HG03159 (cell line): Measurements from ENCODE around the gene TRAF6.
"Not testable (repeated sequence)": the region's sequence is repeated elsewhere in the genome, so short reads cannot be mapped to it uniquely, and the experiment has no call there.

Source experiments
- ATAC-seq: cut with Tn5 transposase; IDR thresholded peaks from one replicate; pipeline ENCODE4 v1.9.1; 2021; ENCODE audit warnings: mild to moderate bottlenecking, moderate library complexity; ENCODE audit not compliant: unreplicated experiment

TRAF6 gene

GRCh38 chr11:36498721-36499120 lies 11.4 kb downstream of the TRAF6 start:
- ATAC-seq = no peak

DNA sequence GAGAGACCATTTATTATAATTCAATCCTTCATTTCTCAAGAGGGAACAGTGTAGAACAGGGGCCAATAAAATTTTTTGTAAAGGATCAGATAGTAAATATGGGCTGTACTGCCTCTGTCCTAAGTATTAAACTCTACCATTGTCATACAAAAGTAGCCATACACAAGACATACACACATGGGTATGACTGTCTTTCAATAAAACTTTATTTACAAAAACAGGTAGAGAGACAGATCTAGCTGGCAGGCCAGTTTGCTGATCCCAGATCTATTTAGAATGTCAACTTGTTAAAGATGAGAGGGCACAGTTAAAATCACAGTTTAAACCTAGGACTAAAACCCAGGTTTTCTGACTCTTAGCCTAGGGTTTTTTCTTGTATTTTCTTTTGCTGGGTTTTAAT lies 16.7 kb downstream of the TRAF6 start:
- ATAC-seq = no peak

GRCh38 chr11:36492724-36493304 lies 17.3 kb downstream of the TRAF6 start:
- ATAC-seq = peak; percentile 54

DNA sequence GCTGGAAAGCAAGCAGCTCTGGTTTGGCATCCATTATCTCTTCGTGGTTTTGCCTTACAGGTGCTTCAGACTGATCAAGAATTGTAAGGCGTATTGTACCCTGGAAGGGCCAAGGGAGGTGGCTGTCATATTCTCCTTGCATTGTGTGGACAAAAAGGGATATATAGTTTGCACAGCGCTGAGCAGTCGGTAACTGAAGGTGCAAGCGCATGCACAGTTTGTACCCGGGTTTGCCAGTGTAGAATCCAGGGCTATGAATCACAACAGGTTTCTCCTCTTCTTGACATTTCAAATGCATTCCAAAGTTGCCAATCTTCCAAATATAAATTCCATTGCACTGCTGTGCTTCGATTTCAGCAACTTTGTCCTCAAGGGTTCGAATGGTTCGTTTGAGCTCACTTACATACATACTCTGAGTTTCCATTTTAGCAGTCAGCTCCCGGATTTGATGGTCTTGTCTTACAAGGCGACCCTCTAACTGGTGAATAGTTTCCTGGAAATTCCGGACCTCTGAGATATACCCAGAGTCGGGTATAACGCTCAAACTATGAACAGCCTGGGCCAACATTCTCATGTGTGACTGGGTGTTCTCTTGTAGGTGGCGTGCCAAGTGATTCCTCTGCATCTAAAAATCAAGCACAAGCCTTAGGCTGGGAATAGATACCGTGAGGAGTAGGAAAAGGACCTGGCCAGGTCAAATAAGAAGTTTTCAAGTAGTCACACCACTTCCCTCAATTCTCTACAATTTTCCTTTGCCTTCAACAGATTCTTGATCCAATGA lies 19.9 kb downstream of the TRAF6 start:
- ATAC-seq = no peak

DNA sequence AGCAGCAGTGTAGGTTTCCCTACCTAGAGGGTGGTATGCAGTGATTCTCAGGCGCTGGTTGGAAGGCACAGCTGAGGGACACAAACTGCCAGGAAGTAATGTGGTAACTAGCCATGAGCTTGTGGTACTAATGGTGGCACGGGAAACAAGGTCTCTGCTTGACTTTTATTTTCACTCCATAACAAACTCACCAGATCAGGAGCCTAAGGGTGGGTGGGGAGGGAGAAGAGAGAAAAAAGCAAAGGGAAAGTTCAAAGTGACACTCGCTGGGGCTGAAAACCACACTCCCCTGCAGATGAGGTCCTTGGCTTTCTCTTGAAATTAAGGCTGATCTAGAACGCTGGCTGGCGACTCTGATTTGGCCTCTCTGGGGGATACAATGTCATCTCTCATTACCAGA lies 22.0 kb downstream of the TRAF6 start:
- ATAC-seq = peak; percentile 44

GRCh38 chr11:36487619-36488018 lies 22.5 kb downstream of the TRAF6 start:
- no peak for ATAC-seq

GRCh38 chr11:36485298-36486002 lies 24.6 kb downstream of the TRAF6 start:
- ATAC-seq = no peak

DNA sequence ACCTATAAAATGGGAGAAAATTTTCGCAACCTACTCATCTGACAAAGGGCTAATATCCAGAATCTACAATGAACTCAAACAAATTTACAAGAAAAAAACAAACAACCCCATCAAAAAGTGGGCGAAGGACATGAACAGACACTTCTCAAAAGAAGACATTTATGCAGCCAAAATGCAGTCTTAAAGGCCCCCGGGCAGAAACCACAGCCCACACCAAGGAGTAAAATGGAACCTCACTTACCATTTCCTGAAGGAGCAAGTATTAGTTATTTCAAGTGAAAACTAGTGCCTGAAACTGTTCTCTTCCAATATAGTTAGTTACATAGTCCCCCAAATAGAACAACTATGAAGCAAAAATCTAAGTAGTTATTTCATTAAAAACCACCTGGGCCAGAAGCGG lies 27.0 kb downstream of the TRAF6 start:
- ATAC-seq = not testable (repeated sequence)

DNA sequence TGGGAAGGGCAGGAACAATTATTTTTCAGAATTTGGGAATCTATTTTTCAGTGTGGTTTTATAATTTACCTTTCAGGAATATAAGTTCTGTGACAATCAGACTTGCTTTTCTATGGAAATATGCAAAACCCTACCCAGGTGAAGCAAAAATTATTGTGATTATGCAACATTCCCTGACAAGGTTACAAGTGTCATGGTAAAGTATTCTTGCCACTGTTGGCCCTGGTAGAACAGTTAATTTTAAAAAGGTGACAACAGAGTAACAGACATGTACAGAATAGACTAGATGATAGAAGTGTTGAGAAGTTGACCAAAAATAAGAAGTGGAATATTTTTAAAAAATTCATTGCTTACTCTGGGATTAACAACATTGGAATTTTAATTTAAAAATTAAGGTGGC lies 29.2 kb downstream of the TRAF6 start:
- ATAC-seq = no peak

DNA sequence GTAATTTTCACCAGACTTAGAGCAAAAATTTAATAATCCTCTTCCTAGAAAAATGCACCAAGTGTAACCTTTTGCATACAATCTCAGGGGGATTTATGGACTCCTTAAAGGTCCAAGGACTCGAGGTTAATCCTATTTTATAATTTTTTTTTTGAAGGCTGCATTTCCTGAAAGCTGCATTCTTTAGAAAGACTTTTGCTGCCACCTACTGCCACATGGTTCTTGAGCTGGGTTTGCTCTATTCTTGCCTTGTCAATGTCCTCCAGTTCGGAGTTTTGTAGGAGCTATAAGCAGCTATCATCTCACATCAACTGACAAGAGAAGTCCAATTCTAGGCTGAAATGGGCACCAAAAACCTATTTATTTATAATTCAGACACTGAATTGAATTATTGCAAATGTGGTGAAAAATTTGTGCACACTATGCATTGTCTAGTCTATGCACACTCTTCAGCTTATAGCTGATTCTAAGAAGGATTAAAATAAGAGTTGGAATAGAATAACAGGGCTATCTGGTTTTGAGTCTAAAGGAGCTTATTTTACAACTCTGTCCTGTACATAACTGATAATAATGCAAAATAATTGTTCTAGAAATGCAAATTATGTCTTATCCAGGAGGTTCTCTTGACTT lies 31.3 kb downstream of the TRAF6 start:
- no peak for ATAC-seq

DNA sequence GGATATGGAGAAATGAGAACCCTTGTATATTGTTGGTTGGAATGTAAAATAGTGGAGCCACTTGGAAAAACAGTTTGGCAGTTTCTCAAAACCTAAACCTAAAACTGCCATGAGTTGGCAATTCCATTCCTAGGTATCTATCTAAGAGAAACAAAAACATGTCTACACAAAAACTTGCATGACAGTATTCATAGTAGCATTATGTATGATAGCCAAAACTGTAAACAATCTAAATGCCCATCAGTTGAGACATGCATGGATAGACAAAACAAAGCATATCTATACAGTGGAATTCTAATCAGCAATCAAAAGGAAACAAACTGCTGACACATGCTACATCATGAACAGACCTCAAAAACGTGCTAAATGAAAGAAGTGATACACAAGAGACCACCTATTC lies 34.9 kb downstream of the TRAF6 start:
- no peak for ATAC-seq

GRCh38 chr11:36471577-36471976 lies 38.5 kb downstream of the TRAF6 start:
- ATAC-seq = no peak

DNA sequence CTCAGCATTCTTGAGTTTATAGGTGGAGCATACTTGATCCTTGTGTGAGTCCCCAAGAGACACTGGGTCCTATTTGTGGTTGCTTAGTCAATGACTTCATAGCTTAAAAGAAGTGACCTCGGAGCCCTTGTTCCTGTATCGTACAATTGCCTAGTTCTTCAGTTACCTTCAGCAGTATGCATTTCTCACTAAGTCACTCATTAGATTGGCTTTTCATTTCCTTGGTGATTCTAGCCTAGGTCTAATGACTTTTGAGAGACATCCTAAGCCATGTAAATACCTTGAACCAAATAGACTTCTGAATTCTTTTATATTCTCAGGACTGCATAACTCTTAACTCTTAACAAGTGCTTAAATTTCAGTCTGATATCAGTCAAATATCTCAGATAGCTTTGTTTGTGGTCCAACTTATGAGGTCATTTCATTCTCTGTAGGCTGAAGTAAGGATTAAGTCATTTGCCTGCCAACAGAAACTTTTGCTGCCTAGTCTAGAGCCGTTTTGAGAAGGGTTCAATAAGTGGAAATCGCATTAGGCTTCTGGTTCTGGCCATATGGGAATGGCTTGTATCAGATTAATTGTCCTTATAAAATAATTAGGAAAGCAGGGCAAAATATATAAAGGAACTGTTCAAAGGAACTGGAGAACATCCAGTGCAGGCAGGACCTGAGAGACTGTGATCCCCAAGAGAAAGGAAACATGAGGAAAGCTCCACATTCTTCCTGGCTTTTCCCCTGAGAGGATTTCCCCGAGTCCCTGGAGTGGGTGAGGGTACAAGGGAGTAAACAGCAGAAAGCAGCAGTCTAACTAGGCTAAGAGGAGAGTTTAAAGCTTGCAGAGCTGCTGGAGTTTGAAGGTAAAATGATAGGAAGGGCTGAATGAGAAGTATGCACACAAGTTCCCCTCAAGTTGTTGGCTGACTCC lies 39.9 kb downstream of the TRAF6 start:
- ATAC-seq = no peak

DNA sequence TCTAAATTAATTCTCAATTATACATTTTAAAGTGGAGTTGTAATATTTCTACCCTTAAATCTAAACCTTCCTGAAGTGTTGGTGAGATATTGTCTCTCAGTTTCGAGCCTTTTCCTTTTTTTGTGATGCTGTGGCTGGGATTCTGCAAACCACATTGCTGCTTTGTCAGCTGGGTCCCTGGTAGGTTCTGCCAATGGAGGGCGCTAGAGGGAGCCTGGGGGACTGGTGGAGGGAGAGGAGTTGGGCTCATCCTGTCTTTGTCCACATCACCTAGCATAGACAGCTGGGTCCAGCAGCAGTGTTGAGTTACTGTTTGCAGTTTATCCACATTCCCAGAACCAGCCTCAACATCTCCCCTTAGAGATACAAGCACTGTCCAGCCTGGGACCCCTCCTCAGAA lies 41.0 kb downstream of the TRAF6 start:
- ATAC-seq = no peak

DNA sequence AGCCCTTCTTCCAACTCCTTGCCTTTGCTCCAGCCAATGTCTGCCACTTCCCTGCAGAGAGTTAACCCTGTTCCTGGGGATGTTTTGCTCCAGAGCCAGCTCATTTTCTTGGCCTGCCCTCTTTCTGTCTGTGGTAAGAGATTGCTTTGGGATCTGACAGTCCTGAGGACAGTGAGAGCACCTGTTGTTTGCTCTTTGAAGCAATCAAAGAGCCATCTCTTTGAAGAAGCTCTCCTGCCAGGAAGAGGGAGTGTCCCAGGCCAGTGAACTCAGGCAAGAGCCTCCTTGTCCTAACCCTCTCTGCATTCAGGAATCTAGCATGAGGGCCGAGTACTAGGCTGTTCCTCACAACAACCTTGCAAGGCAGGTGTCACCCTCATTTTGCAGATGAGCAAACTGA lies 42.2 kb downstream of the TRAF6 start:
- ATAC-seq = no peak

- no peak for ATAC-seq
Observed at GRCh38 chr11:36467012-36467411, 43.1 kb downstream of the TRAF6 start.

DNA sequence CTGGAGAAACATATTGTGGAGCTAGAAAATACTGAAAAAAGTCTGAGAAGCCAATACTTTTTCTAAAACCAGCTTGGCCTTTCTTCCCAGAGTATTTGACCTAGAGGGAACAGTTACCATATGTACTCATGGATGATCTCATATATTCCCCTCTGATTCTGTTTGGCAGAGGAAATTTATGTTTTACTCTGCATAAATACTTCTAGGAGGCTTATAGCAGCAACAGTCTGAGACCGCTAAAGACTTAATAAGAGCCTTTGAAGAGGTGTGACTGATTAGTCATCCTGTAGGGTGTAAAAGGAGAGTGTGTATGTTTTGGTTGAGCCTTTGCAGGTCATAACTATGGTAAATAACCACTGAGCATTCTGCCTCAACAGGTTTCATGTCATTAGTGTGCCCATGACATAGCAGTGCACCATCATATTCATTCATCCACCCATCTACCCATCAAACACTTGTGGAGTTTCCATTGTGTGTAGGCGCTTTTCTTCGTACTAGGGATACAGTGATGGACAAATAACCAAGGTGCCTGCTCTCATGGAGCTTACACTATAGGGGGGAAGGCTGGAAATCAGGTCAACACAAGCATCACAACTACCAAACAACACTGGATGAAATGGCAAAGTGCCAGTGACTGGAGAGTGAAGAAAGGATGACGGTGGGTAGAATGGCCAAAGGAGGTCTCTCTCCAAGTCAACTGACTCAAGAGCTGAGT lies 44.5 kb downstream of the TRAF6 start:
- ATAC-seq = no peak

- ATAC-seq = no peak
Observed at GRCh38 chr11:36464720-36465119, 45.4 kb downstream of the TRAF6 start.

DNA sequence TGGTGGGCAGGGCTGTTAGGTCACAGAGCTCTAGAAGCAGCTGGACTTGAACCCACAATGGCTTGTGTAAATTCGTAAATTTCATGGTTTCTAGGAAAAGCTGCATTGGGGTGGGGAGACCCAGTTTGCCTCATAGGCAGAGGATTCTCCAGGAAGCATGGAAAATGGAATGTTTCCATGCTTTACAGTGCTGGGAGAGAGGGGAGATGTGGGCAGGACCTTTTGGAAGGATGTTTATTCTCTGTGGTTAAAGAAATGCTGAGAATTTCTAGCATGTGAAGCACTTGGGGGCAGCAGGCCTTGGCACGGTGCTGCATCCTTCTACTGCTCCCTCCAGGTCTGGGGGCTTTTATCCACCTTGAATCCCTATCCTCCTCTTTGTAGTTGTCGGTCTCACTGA lies 46.3 kb downstream of the TRAF6 start:
- ATAC-seq = no peak

DNA sequence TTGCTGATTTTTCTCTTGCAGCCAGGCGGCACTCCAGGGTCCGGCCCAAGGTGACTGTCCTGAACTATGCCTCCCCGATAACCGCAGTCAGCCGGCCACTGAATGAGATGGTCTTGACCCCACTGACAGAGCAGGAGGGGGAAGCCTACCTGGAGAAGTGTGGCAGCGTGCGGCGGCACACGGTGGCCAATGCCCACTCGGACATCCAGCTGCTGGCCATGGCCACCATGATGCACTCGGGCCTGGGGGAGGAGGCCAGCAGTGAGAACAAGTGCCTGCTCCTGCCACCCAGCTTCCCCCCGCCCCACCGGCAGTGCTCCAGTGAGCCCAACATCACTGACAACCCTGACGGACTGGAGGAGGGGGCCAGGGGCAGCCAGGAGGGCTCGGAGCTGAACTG lies 47.8 kb downstream of the TRAF6 start:
- ATAC-seq = no peak
